ENCODE data around the gene N4BP2. TPM values are rescaled to one million over a fixed set of nuclear protein-coding genes. Genes with fewer than 3 reads are reported as not detected.
"Not testable (repeated sequence)": the region's sequence is repeated elsewhere in the genome, so short reads cannot be mapped to it uniquely, and the experiment has no call there.

N4BP2 gene
- 10 to 100 TPM; 21.1 to 21.5 TPM for total RNA-seq

- ChIA-PET CTCF (interaction anchor here (0.6 to 2.0 kb wide), 11 partner anchors 11 to 269 kb away, joined by 3 to 11 read pairs (median 4); partner anchors contain the start of gene RHOH), POLR2A (interaction anchor here (0.5 to 1.9 kb wide), 11 partner anchors 10 to 250 kb away, joined by 3 to 13 read pairs (median 4); partner anchors contain the start of gene RHOH)
Observed at GRCh38 chr4:40056716-40057585, at the start of gene N4BP2. Gene N4BP2 (plus strand): TSS chr4:40056850. CDS start chr4:40097341, 40,491 bp downstream.

- POLR2A ChIA-PET, result no interaction called here
Observed at GRCh38 chr4:40016007-40016406, 40.6 kb upstream of the N4BP2 start.

GRCh38 chr4:40020221-40020620, 36.4 kb upstream of the N4BP2 start:
- ChIA-PET POLR2A (no interaction called here), CTCF (no interaction called here)

More at GRCh38 chr4:40016007-40016406, 40.6 kb upstream of the N4BP2 start:
- CTCF ChIA-PET, result no interaction called here

GRCh38 chr4:40021116-40021515, 35.5 kb upstream of the N4BP2 start:
- CTCF ChIA-PET, POLR2A ChIA-PET: not testable (repeated sequence)

- CTCF ChIA-PET, result not testable (repeated sequence)
Observed at GRCh38 chr4:40024049-40024448, 32.6 kb upstream of the N4BP2 start.

GRCh38 chr4:40032785-40033184, 23.9 kb upstream of the N4BP2 start:
- POLR2A ChIA-PET, result no interaction called here
- CTCF ChIA-PET, result no interaction called here

More at GRCh38 chr4:40024049-40024448, 32.6 kb upstream of the N4BP2 start:
- POLR2A ChIA-PET, result not testable (repeated sequence)

- ChIA-PET CTCF (no interaction called here), POLR2A (no interaction called here)
Observed at GRCh38 chr4:40033613-40034012, 23.0 kb upstream of the N4BP2 start.

- POLR2A ChIA-PET, result no interaction called here
- CTCF ChIA-PET, result no interaction called here
Observed at GRCh38 chr4:40038977-40039376, 17.7 kb upstream of the N4BP2 start.

GRCh38 chr4:40040908-40041307, 15.7 kb upstream of the N4BP2 start:
- ChIA-PET POLR2A (no interaction called here), CTCF (no interaction called here)

GRCh38 chr4:40043786-40044185, 12.9 kb upstream of the N4BP2 start:
- POLR2A ChIA-PET, result no interaction called here
- CTCF ChIA-PET, result no interaction called here

- ChIA-PET CTCF (interaction anchor here (1.2 kb wide), 1 partner anchor 10 kb away, joined by 3 read pairs; the partner anchor contains the start of gene N4BP2), POLR2A (interaction anchor here (0.6 to 1.4 kb wide), 3 partner anchors 8 to 68 kb away, joined by 3 to 8 read pairs (median 8); partner anchors contain the start of gene N4BP2)
Observed at GRCh38 chr4:40046311-40046980, 10.2 kb upstream of the N4BP2 start.

GRCh38 chr4:40053161-40053560, 3.5 kb upstream of the N4BP2 start:
- POLR2A ChIA-PET, result no interaction called here
- CTCF ChIA-PET, result interaction anchor here (0.7 kb wide), 2 partner anchors 56 to 85 kb away, joined by 5 read pairs; no protein-coding TSS in a partner anchor

GRCh38 chr4:40055511-40055862, 1.2 kb upstream of the N4BP2 start:
- POLR2A ChIA-PET, result interaction anchor here (0.7 to 1.9 kb wide), 8 partner anchors 8 to 536 kb away, joined by 3 to 13 read pairs (median 4); partner anchors contain the start of gene RHOH

GRCh38 chr4:40055863-40056715, 561 bp upstream of the N4BP2 start:
- ChIA-PET POLR2A (interaction anchor here (0.6 to 1.9 kb wide), 14 partner anchors 9 to 536 kb away, joined by 3 to 13 read pairs (median 3); partner anchors contain the start of gene RHOH), CTCF (interaction anchor here (0.6 to 2.0 kb wide), 12 partner anchors 10 to 323 kb away, joined by 3 to 11 read pairs (median 4); partner anchors contain the start of gene RHOH)

More at GRCh38 chr4:40055511-40055862, 1.2 kb upstream of the N4BP2 start:
- CTCF ChIA-PET, result interaction anchor here (1.0 to 2.0 kb wide), 5 partner anchors 13 to 251 kb away, joined by 3 to 11 read pairs (median 4); no protein-coding TSS in a partner anchor

- CTCF ChIA-PET, result interaction anchor here (0.8 to 1.9 kb wide), 3 partner anchors 185 to 268 kb away, joined by 3 to 6 read pairs (median 3); no protein-coding TSS in a partner anchor
Observed at GRCh38 chr4:40057586-40058091, 989 bp downstream of the N4BP2 start.

GRCh38 chr4:40058121-40058520, 1.5 kb downstream of the N4BP2 start:
- POLR2A ChIA-PET, result interaction anchor here (0.6 to 1.2 kb wide), 9 partner anchors 54 to 661 kb away, joined by 3 to 6 read pairs (median 3); no protein-coding TSS in a partner anchor
- CTCF ChIA-PET, result interaction anchor here (0.8 to 0.9 kb wide), 2 partner anchors 185 to 259 kb away, joined by 3 read pairs; no protein-coding TSS in a partner anchor

More at GRCh38 chr4:40057586-40058091, 989 bp downstream of the N4BP2 start:
- POLR2A ChIA-PET, result interaction anchor here (0.5 to 1.2 kb wide), 9 partner anchors 53 to 661 kb away, joined by 3 to 12 read pairs (median 3); no protein-coding TSS in a partner anchor

GRCh38 chr4:40058854-40059253, 2.2 kb downstream of the N4BP2 start:
- ChIA-PET POLR2A (interaction anchor here (0.6 to 1.2 kb wide), 2 partner anchors 60 to 145 kb away, joined by 4 to 5 read pairs; no protein-coding TSS in a partner anchor), CTCF (no interaction called here)

GRCh38 chr4:40059362-40059761, 2.7 kb downstream of the N4BP2 start:
- CTCF ChIA-PET, result no interaction called here

More at GRCh38 chr4:40059362-40059761, 2.7 kb downstream of the N4BP2 start:
- POLR2A ChIA-PET, result no interaction called here

Data from activated CD8-positive, alpha-beta memory T cell treated with anti-CD3 and anti-CD28 coated beads for 36 hours (primary cell).